ENCODE measurements around the gene HMCN1.

Gene HMCN1

GRCh38 chr1:186044079-186044685 lies 310.0 kb downstream of the HMCN1 start:
- DNase-seq (ENCODE audit: low read depth), result no peak
- H3K4me3 ChIP-seq (ENCODE audit: low read depth, low read length), result no peak overlapping the region

- H3K4me3 ChIP-seq (ENCODE audit: low read depth, low read length), result no peak overlapping the region
- no peak for DNase-seq (ENCODE audit: low read depth)
Measured at GRCh38 chr1:186046437-186047211, 312.4 kb downstream of the HMCN1 start.

DNA sequence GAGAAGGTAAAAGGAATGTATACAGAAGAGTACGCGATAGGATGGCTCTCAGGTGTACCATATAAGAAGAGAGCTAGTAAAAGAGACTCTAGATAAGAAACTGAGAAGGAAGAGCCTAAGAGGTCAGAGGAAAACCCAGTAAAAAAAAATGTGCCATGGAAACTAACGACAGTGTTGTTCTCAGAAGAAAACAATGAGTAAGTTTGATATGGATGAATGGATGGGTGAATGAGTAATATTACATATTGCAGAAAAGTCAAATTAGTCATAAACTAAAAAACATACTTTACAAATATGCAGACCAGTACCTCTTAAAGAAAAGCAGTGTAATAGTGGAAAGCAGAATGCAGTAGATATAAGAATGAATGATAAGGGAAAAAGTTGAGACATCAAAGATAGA lies 316.2 kb downstream of the HMCN1 start:
- DNase-seq (ENCODE audit: low read depth), result no peak

DNA sequence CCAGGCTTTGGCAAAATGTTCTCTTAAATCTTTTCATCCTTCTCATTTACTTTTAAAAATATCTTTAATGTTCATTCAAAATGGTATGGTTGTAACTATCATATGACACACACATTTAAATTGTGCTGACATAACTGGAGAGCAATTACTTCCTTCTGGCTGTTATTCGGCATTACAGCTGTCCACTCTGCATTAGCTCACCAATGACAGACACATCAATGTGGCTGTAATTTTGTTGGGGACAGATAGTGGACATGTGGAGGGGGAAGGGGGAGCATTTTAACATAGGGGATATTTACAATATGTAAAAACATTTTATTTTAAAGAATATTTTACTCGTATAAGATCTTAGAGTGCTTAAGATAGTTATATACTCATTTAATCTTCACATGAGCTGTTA lies 319.8 kb downstream of the HMCN1 start:
- DNase-seq (ENCODE audit: low read depth), result no peak
- H3K4me3 ChIP-seq (ENCODE audit: low read depth, low read length), result no peak overlapping the region

More for the DNA sequence above, 316.2 kb downstream of the HMCN1 start:
- no peak overlapping the region for H3K4me3 ChIP-seq (ENCODE audit: low read depth, low read length)

DNA sequence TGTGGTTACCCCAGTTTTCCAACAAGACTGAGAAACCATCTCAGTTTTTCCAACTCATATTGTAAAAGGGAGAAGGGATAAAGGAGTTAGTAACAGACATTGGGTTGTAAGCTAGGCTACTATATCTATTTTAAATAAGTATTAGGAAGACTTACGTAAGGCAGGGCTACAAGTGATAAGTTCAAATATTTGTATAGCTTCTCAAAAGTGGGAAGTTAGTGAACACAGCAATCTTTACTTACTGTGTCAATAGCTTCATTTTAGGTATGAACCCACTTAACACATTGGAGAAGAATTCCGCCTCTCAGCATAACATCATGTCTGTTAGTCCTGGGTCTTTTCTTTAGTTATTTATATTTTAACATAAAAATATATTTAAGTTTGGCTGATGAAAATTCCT lies 320.7 kb downstream of the HMCN1 start:
- DNase-seq (ENCODE audit: low read depth), result no peak
- no peak overlapping the region for H3K4me3 ChIP-seq (ENCODE audit: low read depth, low read length)

GRCh38 chr1:186055846-186056245 lies 321.7 kb downstream of the HMCN1 start:
- no peak for DNase-seq (ENCODE audit: low read depth)

GRCh38 chr1:186057086-186057485 lies 322.9 kb downstream of the HMCN1 start:
- H3K4me3 ChIP-seq (ENCODE audit: low read depth, low read length), result no peak overlapping the region
- no peak for DNase-seq (ENCODE audit: low read depth)

More at GRCh38 chr1:186055846-186056245, 321.7 kb downstream of the HMCN1 start:
- no peak overlapping the region for H3K4me3 ChIP-seq (ENCODE audit: low read depth, low read length)

DNA sequence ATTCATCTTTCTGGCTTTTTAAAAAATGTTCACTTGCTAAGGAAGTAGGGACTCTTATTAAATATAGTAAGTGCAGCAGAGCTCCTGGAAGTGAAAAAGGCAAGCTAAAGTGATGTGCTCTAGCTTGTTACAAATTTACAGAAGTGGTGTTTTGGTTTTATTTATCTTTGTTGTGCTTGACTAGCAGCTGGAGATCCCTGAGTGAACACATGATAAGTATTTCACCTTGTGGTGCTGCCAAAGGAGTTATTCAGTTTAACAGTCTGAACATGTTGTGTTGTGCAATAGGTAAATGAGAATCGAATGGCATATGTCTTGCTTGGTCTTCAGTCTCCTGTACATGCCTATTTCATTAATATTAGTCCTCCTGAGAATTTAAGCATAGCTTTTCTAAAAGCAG lies 325.1 kb downstream of the HMCN1 start:
- DNase-seq (ENCODE audit: low read depth), result peak; percentile 29
- H3K4me3 ChIP-seq (ENCODE audit: low read depth, low read length), result no peak overlapping the region

GRCh38 chr1:186059752-186060151 lies 325.6 kb downstream of the HMCN1 start:
- H3K4me3 ChIP-seq (ENCODE audit: low read depth, low read length), result no peak overlapping the region
- no peak for DNase-seq (ENCODE audit: low read depth)

- no peak overlapping the region for H3K4me3 ChIP-seq (ENCODE audit: low read depth, low read length)
Measured at GRCh38 chr1:186060226-186060625, 326.0 kb downstream of the HMCN1 start.

GRCh38 chr1:186063091-186063657 lies 329.0 kb downstream of the HMCN1 start:
- no peak overlapping the region for H3K4me3 ChIP-seq (ENCODE audit: low read depth, low read length)
- DNase-seq (ENCODE audit: low read depth), result no peak

More at GRCh38 chr1:186060226-186060625, 326.0 kb downstream of the HMCN1 start:
- DNase-seq (ENCODE audit: low read depth), result no peak

DNA sequence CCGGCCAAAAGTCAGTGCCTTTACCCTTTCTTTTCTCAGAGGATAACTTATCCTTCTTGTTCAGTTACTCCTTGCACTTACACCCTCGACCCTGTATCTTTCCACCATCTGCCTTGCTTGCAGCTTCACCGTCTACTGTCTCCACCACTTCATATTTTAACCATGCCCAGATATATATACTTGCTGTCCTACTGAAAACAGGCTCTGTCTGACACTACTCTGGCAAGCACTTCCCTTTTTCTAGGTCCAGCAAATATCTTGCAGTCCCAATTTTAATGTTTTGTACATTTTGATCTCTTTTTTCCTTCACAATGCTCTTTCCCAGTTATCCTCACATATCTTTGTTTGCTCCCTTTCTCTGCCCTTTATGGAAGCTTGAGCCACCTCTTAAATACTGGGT lies 332.2 kb downstream of the HMCN1 start:
- DNase-seq (ENCODE audit: low read depth), result no peak

DNA sequence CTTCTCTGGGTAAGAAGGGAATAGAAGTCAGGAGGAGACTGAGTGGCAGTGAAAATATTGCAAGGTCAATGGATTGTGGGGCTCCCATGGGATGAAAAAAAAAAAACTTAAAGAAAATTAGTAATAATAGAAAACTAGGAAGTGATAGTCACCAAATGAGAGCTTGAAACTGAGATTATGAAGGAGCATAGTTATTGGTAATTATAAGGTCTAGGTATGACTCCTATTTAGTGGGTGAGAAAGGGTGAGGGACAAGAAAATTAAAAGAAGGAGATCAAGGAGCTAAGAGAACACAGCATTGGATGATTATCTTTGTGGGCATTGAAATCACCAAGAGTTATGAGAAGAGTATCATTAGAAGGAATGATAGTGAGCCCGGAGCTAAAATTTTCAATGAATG lies 339.5 kb downstream of the HMCN1 start:
- DNase-seq (ENCODE audit: low read depth), result no peak
- H3K4me3 ChIP-seq (ENCODE audit: low read depth, low read length), result no peak overlapping the region

More for the DNA sequence above, 332.2 kb downstream of the HMCN1 start:
- H3K4me3 ChIP-seq (ENCODE audit: low read depth, low read length), result no peak overlapping the region

DNA sequence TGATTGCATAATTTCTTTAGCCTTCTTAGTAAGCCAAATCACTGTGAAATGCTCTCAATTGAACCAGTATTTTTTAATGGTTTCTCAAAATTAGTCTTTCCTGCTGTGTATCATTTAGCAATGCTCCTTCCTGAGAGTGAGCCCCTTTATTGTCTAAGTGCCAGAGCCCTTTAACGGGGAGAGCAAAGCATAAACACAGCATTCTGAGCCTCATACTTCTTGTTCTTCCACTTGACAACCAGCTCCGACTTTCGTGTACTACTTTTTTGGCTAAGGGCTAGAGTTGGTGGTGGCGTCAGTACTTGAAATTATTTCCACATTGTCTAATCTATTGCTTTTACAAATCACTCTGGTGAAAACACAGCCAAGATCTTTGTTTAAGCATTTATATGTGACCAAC lies 341.8 kb downstream of the HMCN1 start:
- DNase-seq (ENCODE audit: low read depth), result no peak
- H3K4me3 ChIP-seq (ENCODE audit: low read depth, low read length), result no peak overlapping the region

- no peak for DNase-seq (ENCODE audit: low read depth)
- H3K4me3 ChIP-seq (ENCODE audit: low read depth, low read length), result no peak overlapping the region
Measured at GRCh38 chr1:186078245-186078644, 344.1 kb downstream of the HMCN1 start.

GRCh38 chr1:186079084-186079684 lies 345.0 kb downstream of the HMCN1 start:
- no peak overlapping the region for H3K4me3 ChIP-seq (ENCODE audit: low read depth, low read length)
- DNase-seq (ENCODE audit: low read depth), result no peak

DNA sequence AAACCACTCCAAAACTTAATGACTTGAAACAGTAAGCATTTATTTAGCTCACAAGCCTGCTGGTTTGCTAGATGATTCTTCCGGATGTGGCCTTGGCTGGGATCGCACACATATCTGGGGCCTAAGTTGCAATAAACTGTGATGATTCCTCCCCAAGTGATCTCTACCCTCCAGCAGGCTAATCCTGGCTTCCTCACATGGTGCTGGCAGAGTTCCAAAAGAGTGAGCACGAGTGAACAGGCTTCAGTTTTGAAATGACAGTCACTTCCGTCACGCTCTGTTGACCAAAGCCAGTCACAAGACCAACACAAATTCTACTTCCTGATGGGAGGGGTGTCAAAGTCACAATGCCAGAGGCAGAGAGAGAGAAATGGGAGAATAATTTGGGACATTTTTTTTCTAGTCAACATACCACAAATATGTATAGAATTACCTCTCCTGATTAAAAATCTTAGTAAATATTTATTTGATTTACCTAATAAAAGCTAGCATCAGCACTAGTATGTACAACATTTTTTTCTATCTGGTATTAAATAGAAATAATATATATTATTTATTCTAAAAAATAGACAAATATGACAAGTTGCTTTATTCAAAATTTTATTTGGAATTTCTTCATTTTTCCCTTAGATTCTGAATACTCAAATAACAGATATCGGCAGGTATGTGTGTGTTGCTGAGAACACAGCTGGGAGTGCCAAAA lies 348.2 kb downstream of the HMCN1 start:
- DNase-seq (ENCODE audit: low read depth), result peak; percentile 67

DNA sequence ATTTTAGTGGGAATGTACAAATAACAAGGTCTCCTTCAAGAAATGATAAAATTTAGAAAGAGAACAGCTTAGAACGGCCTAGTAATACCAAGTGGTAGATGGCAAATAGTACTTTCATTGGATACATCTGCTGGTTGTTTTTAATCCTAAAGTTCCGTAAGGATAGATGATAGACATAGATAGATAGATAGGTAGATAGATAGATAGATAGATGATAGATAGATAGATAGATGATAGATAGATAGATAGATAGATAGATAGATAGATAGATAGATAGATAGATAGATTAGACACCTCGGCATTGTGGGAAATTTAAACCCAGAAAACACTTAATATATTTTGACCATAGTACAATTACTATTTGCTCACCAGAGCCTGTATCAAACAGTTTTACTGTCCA lies 352.4 kb downstream of the HMCN1 start:
- H3K4me3 ChIP-seq (ENCODE audit: low read depth, low read length), result no peak overlapping the region
- no peak for DNase-seq (ENCODE audit: low read depth)

More for the DNA sequence above, 348.2 kb downstream of the HMCN1 start:
- no peak overlapping the region for H3K4me3 ChIP-seq (ENCODE audit: low read depth, low read length)

GRCh38 chr1:186089940-186090339 lies 355.7 kb downstream of the HMCN1 start:
- DNase-seq (ENCODE audit: low read depth), result no peak
- H3K4me3 ChIP-seq (ENCODE audit: low read depth, low read length), result no peak overlapping the region

DNA sequence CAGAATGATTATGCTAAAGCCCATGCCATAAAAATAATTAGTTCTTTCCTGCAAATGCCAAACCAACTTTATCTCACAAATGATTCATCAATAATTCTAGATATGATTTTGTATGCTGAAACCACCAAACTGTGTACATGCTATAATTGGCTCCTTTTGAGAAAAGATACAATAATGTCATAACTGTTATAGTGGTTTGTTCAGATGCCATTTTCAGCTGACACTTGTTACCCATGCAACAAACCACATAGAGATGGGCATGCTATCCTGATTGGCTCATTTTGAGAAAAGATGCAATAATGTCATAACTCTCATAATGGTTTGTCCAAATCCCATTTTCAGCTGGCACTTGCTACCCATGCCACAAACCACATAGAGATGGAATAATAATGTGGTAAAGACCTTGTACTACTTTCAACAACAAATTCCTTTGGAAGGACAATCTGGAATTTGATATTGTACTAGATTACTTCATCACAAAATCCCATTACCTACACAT lies 357.1 kb downstream of the HMCN1 start:
- no peak for DNase-seq (ENCODE audit: low read depth)
- no peak overlapping the region for H3K4me3 ChIP-seq (ENCODE audit: low read depth, low read length)

Data from skeletal muscle cell (primary cell).